CMK (cell line): ENCODE data around the gene LIMK1.
"Not testable (repeated sequence)": the region's sequence is repeated elsewhere in the genome, so short reads cannot be mapped to it uniquely, and the experiment has no call there.

ENCODE experiments used
- DNase-seq: peaks from one replicate; pipeline ENCODE4 v3.0.0-alpha.2; 2010; ENCODE audit warnings: low read depth

The LIMK1 gene

DNA sequence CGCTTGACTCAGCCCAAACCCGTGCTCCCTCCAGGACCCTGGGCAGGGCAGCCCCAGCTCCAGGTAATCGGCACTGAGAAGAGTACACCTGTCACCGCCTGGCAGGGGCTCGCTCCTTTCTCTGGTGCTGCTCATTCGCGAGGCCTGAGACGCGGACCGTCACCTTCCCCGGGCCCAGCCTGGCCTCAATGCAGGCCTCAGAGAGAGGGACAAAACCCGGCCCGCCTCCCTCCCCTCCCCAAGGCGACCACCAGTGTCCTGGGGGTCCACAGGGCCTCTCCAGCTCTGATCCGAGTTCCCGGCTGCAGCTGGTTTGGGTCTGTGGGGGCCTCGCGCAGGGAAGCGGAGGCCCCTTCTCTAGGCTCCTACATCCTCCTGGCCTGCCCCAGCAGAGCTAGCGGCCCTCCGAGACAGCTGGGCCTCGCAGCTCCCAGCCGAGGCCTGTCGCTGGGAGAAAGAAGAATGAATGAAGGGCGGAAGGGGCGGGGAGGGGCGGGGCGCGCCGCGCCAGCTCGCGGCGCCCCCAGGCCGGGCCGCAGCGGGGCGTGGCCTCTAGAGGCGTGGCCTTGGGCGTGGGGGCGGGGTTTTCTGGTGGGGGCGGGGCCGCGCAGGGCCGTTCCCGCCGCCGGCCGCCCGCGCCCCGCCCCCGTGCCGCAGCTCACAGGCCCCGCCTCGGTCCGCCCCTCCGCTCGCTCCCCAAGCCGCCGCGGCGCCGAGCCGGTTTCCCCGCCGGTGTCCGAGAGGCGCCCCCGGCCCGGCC lies at the start of gene LIMK1:
LIMK1 (plus strand) TSS at position 688 of the 760 bp plus-strand sequence. CDS start 187 bp downstream, outside the sequence.
- peak; percentile 59 for DNase-seq

DNA sequence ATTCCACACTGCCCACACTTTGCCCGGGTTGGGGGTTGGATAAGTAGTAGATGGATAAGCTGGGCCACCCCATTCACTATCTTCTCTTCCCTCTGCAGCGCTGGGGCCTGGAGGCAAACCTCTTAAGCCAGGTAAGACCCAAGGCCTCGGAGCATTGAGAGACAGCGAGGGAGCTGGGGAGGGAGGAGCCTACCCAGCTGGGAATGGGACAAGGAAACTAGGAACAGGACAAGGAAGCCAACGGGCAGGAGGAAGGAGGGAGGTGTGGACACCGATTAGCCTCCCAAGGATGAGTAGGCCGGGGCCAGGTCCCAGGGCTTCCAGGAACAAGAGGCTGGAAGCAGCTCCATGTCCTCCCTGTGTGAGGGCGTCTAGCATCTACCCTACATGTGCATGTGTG lies 46.0 kb upstream of the LIMK1 start:
- DNase-seq: no peak

DNA sequence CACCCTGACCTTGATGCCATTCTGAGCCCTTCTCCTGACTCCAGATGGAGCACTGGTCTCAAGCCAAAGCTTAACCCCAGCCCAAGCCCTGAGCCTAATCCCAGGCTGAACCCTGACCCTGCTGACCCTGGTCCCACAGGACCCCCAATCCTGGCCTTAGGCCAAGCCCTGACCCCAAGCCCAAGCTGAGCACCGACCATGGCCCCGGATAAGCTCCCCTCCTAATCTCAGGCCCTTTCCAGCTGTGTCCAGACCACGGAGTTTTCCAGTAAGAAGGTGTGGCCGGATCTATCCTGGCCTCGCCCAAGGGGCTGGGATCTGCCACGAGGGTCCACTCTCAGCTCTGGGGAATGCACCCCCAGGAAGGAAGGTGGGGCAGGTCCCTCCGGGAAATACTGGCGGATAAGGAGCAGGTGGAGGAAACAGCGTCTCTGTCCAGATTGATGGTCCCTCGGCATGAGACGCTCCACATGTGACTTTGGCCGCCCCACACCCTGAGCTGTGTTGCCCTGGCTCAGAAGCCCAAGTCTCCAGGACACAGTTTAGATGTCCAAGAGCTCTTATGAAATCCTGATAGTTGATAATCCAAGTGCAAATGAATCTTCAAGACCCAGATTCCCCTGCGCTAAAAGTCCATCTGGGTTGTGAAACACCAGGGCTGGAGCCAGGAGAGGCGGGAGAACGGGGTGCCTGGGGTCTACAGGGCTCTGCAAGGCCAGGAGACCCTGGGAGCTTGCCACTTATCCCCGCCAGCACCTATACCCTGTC lies 45.2 kb upstream of the LIMK1 start:
- no peak for DNase-seq

DNA sequence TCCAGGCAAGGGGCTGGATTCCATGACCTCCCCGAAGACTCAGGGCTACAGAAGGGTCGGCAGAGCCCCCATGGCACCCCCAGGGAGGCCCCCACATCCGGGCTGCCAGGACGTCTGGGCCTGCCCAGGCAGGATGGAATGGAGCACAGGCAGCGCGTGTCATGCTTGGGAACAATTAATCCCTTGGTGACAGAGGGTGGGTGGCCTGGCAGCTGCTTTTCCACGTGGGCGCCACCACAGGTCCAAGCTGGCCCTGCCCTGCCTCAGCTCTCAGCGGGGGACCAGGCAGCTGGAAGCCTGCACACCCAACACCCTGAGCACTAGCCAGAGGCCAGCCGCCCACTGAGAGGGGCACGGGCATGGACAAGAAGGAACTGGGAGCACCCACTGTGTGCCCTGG lies 44.3 kb upstream of the LIMK1 start:
- no peak for DNase-seq

DNA sequence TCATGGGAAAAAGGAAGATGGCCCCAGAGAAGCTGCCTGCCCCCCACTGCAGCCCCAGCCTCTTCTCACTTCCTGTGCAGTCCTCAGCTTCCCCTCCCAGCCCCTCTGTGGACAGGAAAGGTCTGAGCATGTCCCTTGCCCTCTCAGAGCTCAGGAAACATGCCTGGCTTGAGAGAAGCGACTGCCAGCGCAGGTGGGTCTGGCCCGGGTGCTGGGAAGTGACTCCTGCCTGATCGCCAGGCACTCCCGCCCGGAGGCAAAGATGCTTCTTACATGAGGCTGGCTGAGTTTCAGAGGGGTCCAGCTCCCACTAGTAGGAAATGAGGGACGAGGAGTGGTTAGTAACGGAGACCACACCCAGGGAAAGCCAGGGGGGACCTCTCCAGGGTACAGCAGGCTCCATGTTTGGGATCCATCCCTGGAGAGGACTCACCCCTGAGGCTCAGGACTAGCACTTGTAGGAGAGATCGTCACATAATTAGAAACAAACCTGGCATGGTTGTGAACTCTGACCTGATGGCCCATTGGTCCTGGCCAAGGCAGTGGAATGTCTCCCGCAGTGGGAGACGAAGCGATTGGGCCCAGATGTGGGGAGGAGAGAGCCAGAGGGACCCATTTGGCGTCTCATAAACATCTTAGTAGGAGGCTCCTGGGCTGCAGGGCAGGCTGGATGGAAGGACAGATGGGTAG lies 43.4 kb upstream of the LIMK1 start:
- no peak for DNase-seq

DNA sequence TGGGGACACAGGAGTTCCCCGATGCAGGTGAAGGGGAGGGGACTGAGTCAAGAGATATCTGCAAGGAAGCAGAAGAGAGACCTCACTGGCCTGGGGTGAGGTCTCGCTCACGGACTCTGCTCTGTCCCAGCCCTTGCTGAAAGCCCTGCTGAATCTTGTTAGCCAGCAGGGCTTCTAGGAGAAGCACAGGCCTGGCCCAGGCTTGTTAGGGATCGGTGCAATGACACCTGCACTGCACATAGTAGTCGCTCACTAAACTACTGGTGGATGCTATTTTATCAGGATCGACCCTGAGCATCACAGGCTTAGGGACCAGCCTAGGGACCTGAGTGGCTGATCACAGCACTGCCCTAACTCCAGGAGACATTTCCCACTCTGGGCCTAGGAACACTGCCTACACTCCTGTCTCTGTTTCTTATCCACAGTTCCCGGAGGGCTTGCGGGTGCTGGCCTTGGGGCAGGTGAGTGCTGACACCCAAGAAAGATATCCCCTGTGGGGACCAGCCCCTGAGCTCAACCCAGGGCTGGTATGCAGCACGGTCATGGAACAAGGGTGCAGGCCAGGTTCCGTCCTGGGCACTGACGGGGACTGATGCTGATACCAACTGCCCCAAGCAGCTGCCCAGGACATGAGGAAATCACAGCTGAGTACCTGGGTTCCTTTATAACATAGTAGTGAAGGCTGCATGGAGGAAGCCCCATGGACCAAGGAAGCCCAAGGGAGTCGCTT lies 42.6 kb upstream of the LIMK1 start:
- no peak for DNase-seq

DNA sequence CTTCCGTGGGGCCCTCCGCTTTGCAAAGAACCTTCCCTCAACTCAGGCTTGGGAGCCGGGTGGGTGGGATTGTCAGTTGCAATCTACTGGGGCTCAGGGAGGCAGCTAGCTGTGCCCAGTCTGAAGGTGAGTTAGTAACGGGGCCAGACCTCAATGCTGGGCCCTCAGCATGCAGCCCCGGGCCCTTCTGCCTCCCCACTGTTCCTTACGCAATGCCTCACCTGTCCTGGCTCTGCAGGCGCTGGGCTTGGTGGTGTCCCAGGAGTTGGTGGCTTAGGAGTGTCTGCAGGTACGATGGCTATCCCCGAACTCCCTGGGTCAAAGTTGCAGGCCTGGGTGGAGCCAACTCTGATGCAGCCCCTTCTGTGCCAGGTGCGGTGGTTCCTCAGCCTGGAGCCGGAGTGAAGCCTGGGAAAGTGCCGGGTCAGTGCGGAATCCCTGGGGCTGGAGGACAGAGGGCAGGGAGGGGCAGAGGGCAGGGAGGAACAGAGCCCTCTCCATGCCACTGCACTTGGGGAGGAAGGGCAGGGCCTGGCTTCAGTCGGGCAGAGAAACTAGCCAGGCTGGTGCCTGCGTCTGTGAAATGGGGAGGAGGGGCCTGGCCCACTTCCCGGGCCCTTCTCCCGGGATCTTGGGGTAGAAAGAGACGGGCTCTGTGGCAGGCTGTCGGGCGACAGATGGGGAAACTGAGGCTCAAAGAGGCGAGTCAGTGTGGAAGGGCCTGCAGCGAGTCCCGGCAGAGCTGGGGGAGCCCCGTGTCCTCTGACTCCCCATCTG lies 40.7 kb upstream of the LIMK1 start:
- no peak for DNase-seq

DNA sequence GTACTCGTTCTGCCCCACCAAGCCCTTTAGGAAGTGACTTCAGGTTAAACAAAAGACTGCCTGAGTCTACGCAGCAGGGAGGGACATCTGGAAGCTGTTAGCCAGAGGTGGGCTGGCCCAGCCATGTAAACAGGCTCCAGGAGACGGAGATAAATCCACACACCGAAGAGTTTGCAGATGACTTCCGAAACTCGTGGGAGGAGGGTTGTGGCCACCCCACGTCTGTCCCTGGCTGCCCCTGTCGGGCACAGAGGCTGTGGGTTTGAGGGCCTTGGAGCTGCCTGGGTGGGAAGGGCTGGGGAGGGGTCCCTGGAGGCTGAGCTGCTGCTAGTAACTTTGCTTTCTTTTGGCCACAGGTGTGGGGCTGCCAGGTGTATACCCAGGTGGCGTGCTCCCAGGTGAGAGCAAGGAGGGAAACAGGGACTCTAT lies 40.1 kb upstream of the LIMK1 start:
- no peak for DNase-seq

DNA sequence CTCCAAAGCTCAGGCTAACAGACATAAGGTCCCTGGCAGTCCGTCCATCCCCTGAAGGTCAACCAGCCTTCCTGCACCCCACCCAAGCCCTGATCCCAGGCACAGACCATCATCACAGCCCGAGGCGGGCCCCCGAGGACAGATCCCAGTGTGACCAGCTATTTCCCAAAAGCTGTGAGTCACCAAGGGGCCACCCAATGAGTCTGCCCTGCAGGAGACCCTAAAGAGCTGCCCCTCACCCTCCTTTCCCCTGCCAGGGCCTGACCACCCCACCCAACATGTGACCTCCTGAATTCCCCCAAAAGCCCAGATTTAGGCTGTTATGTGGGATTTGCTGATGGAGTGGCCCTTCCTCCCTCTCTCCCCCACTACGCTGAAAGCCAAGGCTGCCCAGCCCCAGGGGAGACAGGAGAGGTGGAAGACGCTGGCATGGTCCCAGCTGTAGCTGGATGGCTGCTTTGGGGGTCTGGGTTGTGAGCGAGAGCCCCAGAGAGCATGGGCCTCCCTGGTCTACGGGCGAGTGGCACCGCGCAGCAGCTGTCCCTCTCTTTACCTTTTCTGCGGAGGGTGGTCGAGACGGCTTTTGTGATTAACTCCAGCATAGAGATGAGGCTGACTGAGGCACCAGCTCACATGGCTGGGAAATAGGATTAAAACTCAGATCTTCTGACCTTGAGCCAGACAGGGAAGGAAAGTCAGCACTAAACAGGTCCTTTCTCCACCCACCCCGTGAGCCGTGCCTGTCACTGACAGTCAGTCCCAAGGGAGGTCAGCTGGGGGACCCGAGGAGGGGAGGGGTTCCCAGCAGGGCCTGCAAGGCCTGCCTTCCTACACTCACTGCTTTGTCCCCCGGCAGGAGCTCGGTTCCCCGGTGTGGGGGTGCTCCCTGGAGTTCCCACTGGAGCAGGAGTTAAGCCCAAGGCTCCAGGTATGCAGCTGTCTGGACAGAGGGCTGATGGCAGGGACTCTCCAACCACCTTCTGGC lies 38.9 kb upstream of the LIMK1 start:
- no peak for DNase-seq

DNA sequence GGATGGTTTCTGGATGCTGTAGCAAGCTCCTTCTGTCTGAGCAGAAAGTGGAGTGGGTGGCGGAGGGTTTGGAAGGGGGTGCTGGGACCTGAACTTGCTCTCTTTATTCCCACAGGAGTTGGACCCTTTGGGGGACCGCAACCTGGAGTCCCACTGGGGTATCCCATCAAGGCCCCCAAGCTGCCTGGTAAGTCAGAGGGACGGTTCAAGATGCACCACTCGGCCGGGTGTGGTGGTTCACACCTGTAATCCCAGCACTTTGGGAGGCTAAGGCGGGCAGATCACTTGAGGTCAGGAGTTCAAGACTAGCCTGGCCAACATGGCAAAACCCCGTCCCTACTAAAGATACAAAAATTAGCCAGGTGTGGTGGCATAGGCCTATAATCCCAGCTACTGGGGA lies 37.0 kb upstream of the LIMK1 start:
- DNase-seq: not testable (repeated sequence)

DNA sequence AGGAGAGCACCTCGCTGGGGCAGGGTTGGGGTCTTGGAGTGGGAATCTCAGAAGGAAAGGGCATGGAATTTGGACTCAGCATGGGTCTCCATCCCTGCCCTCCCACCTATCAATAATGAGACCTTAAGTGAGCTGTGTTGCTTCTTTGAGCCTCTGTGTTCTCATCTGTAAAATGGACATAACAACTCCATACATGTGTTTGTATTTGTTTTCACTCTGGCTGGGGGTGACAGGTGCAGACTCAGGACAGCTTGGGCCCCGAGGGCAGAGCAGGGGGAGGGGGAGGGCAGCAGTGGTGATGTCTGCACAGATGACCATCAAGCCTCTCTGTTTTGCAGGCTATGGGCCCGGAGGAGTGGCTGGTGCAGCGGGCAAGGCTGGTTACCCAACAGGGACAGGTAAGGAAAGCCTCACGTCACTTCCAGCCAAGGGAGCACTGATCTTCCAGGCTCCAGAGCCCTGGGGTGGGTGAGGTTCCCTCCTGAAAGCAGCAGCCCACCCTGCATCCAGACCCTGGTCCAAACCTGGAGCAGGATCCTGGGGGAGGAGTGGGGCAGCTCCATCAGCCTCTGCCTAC lies 35.7 kb upstream of the LIMK1 start:
- no peak for DNase-seq

DNA sequence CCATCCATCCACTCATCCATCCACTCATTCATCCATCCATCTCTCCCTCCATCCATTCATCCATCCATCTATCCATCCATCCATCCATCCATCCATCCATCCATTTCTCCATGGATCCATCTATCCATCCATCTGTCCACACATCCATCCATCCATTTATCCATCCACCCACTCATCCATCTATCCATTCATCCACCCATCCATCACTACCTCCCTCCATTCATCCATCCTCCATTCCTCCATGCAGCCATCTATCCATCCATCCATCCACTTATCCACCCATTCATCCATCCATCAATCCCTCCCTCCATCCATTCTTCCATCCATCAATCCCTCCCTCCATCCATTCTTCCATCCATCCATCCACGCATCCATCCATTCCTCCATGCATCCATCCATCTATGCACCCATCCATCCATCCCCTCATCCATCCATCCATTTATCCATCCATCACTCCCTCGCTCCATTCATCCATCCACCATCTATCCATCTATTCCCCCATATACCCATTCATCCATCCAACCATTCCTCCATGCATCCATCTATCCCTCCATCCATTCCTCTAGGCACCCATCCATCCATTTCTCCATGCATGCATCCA lies 34.5 kb upstream of the LIMK1 start:
- no peak for DNase-seq

DNA sequence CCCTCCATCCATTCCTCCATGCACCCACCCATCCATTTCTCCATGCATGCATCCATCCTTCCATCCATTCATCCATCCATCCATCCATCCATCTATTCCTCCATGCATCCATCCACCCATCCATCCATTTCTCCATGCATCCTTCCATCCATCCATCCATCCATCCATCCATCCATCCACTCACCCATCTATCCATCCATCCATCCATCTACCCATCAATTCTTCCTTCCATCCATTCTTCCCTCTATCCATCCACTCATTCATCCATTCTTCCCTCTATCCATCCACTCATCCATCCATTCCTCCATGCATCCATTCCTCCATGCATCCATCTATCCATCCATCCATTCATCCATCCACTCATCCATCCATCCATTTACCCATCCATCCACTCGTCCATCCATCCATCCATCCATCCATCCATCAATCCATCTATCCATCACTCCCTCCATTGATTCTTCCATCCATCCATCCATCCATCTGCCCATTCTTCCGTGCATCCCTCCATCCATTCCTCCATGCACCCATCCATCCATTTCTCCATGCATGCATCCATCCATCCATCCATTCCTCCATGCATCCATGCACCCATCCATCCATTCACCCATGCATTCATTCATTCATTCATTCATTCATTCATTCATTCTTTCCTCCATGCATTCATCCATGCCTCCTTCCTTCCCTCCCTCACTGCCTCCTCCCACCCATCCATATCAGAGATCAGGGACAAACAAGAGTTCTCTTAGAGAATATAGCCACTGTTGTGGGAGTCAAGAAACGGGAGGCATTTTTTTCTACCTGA lies 33.4 kb upstream of the LIMK1 start:
- DNase-seq: no peak

DNA sequence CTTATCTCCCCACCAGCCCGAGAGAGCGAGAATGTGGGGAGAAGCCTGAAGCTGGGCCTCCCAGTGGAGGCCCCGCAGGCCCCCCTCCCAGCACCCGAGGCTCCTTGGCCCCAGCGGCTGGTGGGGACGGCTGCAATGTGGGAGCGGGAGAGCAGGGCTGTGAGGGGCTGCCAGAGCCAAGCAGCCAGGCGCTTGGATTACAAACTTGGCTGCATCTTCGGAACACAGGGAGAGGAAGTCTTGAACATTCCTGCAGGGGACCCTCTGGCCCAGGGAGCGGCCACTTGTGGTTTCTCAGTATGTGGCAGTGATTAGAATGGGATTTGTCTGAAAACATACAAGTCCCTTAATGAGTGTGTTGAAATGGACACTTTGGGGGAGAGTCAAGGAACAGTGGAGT lies 32.4 kb upstream of the LIMK1 start:
- no peak for DNase-seq

DNA sequence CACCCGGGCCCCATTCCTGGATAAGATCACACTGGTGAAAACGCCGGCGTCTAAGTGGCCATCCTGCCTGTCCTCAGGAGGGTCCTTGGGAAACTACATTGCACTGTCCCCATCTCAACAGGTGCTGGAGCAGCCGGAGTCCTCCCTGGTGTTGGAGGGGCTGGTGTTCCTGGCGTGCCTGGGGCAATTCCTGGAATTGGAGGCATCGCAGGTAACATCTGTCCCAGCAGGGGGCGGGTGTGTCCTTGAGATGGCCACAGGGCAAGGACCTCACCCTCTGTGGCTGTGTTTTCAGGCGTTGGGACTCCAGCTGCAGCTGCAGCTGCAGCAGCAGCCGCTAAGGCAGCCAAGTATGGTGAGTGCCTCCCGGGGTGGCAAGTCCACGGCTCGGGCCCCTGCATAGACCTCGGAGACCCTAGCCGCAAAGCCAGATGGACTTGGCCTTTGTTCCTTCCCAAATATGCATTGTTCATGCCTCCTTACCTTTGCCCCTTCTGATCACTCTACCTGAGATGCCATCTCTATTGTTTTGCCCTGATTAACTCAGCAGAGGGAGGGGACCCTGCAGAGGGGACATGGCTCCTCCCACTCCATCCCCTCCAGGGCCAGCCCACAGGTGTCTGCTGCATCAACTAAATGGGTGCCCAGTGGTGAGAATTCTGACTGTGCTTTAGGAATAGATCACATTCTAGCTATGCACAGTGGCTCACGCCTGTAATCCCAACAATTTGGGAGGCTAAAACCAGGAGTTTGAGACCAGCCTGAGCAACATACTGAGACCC lies 31.8 kb upstream of the LIMK1 start:
- no peak for DNase-seq

DNA sequence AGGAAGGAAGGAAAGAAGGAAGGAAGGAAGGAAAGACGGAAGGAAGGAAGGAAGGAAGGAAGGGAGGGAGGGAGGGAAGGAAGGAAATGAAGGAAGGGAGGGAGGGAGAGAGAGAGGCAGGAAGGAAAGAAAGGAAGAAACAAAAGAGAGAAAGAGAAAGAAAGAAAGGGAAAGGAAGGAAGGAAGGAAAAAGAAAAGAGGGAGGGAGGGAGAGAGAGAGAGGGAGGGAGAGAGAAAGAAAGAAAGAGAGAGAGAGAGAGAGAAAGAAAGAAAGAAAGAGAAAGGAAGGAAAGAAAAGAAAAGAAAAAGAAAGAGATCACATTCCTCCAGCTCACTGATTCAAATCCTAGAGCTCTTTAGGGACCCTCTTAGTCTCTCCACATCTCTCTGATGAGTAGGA lies 31.0 kb upstream of the LIMK1 start:
- DNase-seq: no peak

DNA sequence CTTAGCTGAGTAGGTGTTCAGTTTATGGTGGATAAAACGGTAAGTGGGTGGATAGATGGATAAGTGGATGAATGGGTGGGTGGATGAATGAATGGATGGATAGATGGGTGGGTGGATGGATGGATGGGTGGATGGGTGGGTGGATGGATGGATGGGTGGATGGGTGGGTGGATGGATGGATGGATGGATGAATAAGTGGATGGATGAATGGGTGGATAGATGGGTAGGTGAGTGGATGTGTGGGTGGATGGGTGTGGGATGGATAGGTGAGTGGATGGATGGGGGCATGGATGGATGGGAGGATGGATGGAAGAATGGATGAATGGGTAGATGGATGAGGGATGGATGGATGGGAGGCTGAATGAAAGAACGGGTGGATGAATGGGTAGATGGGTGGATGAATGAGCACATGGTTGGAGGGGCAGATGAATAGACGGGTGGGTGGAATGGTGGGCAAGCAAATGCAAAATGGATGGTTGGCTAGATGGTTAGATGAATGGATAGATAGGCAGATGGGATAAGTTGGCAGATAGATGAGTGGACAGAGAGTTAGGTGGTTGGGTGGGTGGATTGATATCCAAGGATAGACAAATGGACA lies 29.9 kb upstream of the LIMK1 start:
- DNase-seq: no peak
